H54 (cell line): ENCODE results near the gene OTOG.

ENCODE experiments used
- DNase-seq: peaks from one replicate; pipeline ENCODE4 v3.0.0; 2011; ENCODE audit warnings: low spot score, mixed read lengths; ENCODE audit not compliant: insufficient read length
- FAIRE-seq: peaks from 3 replicates; lab custom pipeline; 2011; peaks lifted over from hg19 to GRCh38; lab: Jason Lieb, UNC
- POLR2A ChIP-seq: IDR thresholded peaks from 2 replicates; pipeline ENCODE4 v1.6.1; 2011; ENCODE audit warnings: low read depth, mild to moderate bottlenecking, low read length

OTOG gene

DNA sequence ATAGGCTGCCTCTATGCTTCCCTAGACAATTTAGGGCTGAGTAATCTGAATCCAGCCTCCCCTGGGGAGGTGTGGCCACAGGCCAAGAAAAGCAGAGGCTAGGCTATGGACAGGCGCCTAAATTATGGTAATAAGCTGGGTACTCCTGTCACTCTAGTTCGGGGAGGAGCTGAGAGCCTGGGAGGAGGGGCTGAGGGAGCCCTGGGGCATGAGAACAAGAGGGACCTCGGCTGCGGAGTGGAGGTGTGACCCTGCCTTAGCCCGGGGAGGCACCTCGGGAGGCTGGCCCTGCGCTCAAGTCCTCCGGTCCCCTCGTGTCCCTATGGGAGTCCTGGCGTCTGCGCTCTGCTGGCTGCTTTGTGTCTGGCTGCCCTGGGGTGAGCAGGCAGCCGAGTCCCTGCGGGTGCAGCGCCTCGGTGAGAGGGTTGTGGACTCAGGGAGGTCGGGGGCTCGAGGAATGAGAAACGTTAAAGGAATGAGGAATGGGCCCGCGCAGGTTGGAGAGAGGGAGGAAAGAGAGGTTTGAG, at the start of gene OTOG:
OTOG (plus strand) TSS at position 209 of the 527 bp plus-strand sequence; CDS start at position 323, 114 bp downstream.
- no peak for TF ChIP-seq POLR2A
- DNase-seq, result no peak
- FAIRE-seq, result no peak

DNA sequence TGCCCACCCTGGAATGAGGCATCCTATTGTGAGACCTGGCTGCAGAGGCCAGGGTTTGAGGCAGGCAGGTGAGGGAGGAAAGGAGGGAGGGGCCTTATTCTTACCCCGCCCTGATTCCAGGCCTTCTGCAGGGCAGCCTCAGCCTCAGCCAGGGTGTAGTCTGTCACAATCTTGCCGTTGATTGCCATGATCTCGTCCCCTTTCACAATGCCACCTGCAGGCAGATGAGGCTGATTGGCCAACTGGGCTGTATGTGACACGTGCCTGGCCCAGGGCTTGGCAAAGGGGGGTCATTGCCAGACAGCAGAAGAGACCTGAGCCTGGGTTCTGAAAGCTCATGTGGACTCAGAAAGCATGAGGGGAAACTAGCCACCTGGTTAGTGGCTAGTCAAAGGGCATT, 49.0 kb upstream of the OTOG start:
- no peak for DNase-seq
- FAIRE-seq, result no peak
- no peak for TF ChIP-seq POLR2A

DNA sequence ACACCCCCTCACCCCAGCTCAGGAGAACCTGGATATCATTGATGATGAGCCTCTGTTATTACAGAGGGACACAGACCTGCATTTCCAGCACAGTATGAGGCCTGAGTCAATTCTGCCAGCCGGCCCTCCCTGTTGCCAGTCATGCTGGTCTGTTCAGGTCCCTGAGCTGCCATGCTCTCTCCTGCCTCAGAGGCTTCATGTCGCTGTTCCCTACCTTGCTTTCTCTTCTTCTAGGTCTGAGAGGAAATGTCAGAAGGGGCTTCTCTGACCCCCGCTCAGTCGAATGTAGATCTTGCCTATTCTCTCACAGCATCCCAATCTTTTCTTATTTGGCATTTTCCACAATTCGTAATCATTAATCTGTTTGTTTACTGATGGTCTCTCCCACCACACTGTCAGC, 48.6 kb upstream of the OTOG start:
- FAIRE-seq (no peak), DNase-seq (peak; percentile 49)
- TF ChIP-seq POLR2A, result no peak

DNA sequence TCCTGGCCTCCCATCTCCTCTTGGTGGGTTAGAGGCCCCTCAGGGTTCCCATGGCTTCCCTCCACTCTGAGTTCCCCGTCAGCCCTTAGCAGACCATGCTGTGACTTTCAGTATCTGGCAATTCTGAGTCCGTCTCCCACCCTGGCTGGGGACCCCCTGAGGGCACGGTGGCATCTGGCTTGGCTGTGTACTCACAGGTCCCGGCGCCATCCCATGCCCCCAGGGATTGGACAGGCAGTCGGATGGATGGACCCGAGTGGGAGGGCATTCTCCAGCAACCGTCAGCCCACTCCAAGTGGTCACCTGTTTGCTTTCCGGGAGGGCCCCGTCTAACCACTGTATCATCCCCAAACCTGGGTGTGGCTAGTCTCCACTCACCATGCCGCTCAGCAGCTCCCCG, 46.4 kb upstream of the OTOG start:
- TF ChIP-seq POLR2A, result no peak
- no peak for FAIRE-seq
- no peak for DNase-seq

DNA sequence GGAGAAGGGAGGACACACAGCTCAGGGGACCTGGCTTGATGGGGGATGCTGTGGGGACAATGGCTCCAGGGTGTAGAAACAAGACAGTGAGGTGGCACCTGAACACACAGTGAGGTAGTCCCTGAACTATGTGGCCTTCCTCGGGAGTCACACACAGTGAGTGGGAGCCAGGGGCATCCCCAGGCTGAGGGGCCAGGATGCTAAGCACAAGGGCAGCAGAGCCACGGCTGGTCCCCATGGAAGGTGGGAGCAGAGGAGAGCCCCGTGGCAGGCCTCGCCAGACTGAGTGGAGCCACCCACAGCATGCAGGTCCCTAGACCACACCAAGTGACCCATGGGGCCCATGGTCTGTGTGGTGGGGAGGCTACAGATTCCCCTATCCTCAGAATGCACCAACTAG, 44.4 kb upstream of the OTOG start:
- no peak for DNase-seq
- no peak for FAIRE-seq
- no peak for TF ChIP-seq POLR2A

DNA sequence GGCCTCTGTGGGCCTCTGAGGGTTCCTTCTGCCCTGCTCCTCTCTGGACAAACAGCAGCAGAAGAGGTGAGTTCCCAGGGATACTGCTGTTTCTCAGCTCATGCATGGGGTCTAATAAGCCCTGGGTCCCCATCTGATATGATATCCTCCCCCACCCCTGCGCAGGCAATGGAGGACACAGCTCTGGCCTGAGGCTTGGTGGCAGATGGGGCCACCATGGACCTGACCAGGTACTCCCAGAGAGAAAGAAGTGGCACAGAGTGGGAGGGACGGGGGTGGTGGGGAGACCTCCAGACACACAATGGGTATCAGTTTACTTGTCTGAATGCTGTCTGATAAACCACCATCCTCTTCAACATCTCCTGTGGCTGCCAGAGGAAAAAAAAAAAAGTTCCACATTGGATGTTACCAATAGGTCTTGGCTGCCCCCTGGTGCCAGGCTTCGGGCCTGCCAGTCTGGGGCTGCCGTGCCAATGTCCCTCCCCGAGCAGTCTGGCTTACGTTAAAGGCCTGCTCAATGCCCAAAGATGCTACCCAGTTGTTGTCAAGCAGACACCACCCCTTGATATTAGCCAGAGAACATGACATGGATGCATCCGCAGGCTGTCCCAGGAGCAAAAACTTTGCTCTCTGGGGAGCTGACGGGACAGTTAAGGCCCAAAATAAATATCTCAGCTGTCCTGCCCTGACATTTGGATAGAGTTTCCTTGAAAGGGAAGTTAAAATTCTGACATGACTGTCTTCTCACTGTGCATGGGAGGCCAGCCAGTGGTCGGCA, 42.5 kb upstream of the OTOG start:
- DNase-seq, result peak; percentile 79
- no peak for TF ChIP-seq POLR2A
- peak; percentile 11 for FAIRE-seq

DNA sequence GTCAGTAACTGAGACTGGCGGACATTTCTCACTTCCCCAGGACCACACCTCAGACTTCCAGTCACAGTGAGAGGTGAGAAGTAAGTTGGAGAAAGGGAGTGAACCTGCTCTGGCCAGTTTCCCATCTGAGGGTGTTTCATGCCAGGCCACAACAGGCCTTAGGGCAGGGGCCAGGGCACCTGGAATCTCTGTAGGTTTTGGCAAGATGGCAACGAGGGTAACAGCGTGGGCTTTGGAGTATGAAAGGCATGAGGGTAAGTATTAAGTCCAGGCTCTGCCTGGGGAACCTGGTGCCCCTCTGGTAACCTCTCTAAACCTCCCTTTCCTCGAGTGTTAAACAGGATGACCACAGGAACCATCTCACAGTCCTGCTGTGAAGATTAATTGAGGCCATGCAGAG, 41.9 kb upstream of the OTOG start:
- no peak for TF ChIP-seq POLR2A
- FAIRE-seq (no peak), DNase-seq (no peak)

GRCh38 chr11:17506314-17506713, 40.7 kb upstream of the OTOG start:
- no peak for DNase-seq
- no peak for FAIRE-seq
- no peak for TF ChIP-seq POLR2A

DNA sequence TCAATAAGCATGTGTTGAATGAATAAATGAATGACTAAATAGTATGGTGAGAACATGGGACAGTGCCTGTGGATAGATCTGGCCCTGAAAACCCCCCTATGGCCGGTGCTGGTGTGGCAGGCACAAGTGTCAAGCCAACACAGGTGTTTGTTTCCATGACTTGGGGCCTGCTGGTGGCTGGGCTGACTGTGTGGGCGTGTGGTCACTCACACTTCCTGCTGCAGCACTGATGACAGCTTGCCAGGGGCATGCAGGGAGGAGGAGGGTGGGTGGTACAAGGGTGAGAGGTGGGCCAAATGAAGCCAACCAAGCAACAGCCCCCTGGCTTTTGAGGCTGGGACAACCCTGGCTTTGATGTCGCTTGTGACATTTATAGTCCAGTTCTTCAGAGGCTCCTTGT, 40.1 kb upstream of the OTOG start:
- no peak for FAIRE-seq
- no peak for DNase-seq
- TF ChIP-seq POLR2A, result no peak

- no peak for TF ChIP-seq POLR2A
- no peak for DNase-seq
- FAIRE-seq, result no peak
Observed at GRCh38 chr11:17507773-17508172, 39.3 kb upstream of the OTOG start.

DNA sequence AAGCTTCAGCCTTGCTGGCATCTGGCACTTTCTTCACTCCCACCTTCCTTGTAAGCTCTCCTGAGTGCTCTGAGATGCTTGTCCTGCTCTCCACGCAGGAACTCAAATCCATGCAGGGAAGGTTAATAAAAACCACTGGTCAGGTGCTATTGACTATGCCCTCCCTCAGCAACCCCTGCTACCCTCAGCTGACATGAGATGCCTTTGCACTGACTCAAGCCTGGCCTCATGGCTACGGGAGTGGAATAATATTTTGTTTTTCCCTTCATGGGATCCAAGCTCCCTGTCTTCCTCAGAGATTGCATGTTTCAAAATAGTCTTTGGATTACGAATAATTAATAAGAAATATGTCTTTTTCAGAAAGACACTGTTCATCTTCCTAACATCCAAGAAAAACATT, 38.8 kb upstream of the OTOG start:
- FAIRE-seq (no peak), DNase-seq (peak; percentile 63)
- no peak for TF ChIP-seq POLR2A

DNA sequence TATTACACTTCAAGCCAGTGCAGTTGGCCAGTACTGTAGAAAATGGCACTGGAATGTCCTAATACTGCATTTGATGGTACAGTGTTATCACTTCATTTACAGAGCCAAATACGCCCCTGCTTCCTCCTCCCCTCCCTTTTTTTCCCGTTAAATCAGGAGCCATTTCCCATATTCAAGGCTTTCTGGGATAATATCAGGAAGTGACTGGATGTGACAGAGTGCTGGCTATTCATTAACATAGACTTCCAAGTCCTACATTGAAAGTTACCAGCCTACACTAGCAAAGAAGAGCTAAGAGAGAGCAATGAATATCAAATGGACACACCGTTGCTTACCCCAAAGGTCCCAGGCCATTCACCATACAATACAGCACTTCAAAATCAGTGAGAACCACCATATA, 38.3 kb upstream of the OTOG start:
- FAIRE-seq, result no peak
- DNase-seq, result no peak
- no peak for TF ChIP-seq POLR2A

DNA sequence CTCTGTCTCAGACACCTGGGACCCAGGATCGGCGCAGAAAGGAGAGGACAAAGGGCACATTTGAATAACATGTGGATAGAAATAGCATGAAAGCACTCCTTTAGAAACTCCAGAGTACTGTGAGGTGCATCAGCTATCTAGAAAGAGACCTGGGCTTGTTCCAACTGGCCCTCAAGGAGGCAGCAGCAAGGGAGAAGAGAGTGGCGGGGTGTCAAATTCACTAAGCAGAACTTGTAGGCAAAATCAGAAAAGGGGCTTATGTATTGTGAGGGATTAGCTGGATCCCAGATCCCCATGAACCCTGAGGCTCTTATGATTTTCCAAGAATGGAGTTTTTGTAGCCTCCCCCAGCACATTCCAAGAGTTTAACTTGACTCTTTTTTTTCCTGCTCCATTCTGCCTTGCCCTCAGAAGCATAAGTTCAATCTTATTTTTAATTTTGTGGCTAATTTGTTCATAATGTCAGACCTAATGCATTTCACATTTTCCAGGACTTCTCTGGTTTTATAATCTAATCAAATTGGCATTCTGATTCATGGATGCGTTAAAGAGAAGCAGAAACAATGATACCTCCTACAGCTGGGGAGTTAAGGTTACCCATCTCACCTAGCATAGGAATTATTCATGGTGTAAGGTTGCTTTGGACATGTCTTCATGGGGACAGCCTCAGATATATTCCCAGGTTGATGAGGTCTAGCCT, 36.4 kb upstream of the OTOG start:
- DNase-seq (no peak), FAIRE-seq (no peak)
- no peak for TF ChIP-seq POLR2A

DNA sequence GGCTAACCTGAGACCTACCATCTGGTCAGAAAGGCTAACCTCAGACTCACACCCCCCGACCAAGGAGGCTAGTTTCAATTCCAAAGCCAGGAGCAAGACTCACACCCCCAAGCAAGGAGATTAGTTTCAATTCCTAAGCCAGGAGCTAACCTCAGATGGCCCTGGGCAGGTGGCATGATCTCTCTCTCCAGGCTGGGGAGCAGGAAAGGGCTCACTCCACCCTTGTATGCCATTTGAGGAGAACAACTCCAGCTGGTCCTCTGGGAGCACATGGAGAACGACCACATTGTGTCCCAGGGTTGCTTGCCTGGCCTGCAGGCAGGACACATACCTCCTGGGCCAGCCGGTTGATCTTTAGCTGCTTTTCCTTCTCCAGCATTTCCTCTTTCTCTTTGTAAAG, 35.5 kb upstream of the OTOG start:
- no peak for FAIRE-seq
- no peak for TF ChIP-seq POLR2A
- DNase-seq, result no peak
